Measurements from ENCODE around the gene PPP1R14D.

PPP1R14D gene

DNA sequence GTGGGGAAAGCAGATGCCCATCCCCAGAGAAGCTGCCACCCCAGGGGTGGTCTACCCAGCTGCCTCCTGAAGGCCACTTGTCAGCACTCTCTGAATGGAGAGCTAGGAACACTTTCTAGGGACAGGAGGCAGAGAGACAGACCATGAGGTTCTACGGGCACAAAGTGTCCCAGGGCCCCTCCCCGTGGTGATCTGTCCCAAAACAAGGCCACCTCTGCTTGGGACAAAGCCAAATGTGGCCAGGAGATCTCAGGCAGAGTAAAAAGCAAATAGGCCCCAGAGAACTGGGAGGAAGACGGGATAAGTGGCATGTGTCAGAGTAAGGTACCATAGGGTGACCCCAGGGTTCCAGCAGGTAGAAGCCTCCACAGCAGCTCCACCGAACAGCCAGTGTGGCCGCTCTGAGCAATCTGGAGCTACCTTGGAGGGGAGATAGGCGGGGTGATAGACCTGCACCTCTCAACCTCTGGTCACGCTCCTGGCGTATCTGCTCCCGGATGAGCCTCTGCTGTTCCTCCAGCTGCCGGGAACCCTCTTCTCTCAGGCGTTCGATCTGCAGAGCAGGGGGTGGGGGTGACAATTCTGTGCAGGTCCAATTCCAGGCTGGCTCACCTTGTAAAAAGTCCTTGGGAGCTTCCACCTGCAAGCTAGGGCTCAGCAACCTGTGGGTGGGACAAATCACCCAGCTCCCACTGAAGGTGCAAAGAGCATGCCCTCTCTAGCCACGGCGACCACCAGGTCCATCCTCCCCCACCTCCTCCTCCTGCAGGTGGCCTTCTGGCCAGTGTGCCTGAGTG lies 52.6 kb downstream of the PPP1R14D start:
- Histone ChIP-seq H3K4me3 (ENCODE audit: low read depth, low read length) (no peak overlapping the region), H3K36me3 (ENCODE audit: control insufficient read depth in 2 of 2, insufficient read depth in 1 of 2, low read length in 2 of 2) (peaks cover 12 to 65% of the 10 kb centered on the region in 2 experiments; a peak in 2 of 3 replicates), H3K4me1 (ENCODE audit: control insufficient read depth, insufficient read depth, low read length) (no peaks in the 10 kb centered on the region), H3K27ac (ENCODE audit: extremely low read depth, low read depth, low read length) (no peak overlapping the region), H3K9me3 (ENCODE audit: control insufficient read depth, insufficient read depth, low read depth, low read length) (no peaks in the 10 kb centered on the region)
- POLR2A ChIA-PET, result no interaction called here
- CTCF ChIA-PET, result interaction anchor here (0.5 to 1.1 kb wide), 4 partner anchors 9 to 82 kb away, joined by 3 to 5 read pairs (median 4); no protein-coding TSS in a partner anchor
- no peak for TF ChIP-seq FEZF1 (tag by site-specific recombination; IDR thresholded peaks at IDR 0.05)
- no peak for TF ChIP-seq ZNF433 (tag by site-specific recombination; IDR thresholded peaks at IDR 0.05; ENCODE audit: low read depth)
- TF ChIP-seq ZIC2 (tag by site-specific recombination; IDR thresholded peaks at IDR 0.05), result no peak
- no peak for TF ChIP-seq ZNF624 (tag by site-specific recombination; IDR thresholded peaks at IDR 0.05)
- no peak for TF ChIP-seq ZNF791 (tag by site-specific recombination; IDR thresholded peaks at IDR 0.05)
- no peak for TF ChIP-seq ZNF629 (tag by site-specific recombination; IDR thresholded peaks at IDR 0.05)
- TF ChIP-seq, protein P1, sequence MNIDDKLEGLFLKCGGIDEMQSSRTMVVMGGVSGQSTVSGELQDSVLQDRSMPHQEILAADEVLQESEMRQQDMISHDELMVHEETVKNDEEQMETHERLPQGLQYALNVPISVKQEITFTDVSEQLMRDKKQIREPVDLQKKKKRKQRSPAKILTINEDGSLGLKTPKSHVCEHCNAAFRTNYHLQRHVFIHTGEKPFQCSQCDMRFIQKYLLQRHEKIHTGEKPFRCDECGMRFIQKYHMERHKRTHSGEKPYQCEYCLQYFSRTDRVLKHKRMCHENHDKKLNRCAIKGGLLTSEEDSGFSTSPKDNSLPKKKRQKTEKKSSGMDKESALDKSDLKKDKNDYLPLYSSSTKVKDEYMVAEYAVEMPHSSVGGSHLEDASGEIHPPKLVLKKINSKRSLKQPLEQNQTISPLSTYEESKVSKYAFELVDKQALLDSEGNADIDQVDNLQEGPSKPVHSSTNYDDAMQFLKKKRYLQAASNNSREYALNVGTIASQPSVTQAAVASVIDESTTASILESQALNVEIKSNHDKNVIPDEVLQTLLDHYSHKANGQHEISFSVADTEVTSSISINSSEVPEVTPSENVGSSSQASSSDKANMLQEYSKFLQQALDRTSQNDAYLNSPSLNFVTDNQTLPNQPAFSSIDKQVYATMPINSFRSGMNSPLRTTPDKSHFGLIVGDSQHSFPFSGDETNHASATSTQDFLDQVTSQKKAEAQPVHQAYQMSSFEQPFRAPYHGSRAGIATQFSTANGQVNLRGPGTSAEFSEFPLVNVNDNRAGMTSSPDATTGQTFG (tag by site-specific recombination; IDR thresholded peaks at IDR 0.05; ENCODE audit: borderline replicate concordance), result no peak
- TF ChIP-seq ZFP3 (tag by site-specific recombination; IDR thresholded peaks at IDR 0.05; ENCODE audit: low read depth), result no peak
- TF ChIP-seq, protein P2, sequence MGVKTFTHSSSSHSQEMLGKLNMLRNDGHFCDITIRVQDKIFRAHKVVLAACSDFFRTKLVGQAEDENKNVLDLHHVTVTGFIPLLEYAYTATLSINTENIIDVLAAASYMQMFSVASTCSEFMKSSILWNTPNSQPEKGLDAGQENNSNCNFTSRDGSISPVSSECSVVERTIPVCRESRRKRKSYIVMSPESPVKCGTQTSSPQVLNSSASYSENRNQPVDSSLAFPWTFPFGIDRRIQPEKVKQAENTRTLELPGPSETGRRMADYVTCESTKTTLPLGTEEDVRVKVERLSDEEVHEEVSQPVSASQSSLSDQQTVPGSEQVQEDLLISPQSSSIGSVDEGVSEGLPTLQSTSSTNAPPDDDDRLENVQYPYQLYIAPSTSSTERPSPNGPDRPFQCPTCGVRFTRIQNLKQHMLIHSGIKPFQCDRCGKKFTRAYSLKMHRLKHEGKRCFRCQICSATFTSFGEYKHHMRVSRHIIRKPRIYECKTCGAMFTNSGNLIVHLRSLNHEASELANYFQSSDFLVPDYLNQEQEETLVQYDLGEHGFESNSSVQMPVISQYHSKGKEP (tag by site-specific recombination; IDR thresholded peaks at IDR 0.05), result no peak
- TF ChIP-seq ZBTB17 (tag by site-specific recombination; IDR thresholded peaks at IDR 0.05), result no peak
- no peak for TF ChIP-seq GLI4 (tag by site-specific recombination; IDR thresholded peaks at IDR 0.05)
- no peak for TF ChIP-seq ZNF404 (tag by site-specific recombination; IDR thresholded peaks at IDR 0.05)
- TF ChIP-seq ZNF391 (tag by site-specific recombination; IDR thresholded peaks at IDR 0.05; ENCODE audit: borderline replicate concordance, low read depth), result no peak
- no peak for TF ChIP-seq ZNF121 (tag by site-specific recombination; IDR thresholded peaks at IDR 0.05)
- TF ChIP-seq, protein P3, sequence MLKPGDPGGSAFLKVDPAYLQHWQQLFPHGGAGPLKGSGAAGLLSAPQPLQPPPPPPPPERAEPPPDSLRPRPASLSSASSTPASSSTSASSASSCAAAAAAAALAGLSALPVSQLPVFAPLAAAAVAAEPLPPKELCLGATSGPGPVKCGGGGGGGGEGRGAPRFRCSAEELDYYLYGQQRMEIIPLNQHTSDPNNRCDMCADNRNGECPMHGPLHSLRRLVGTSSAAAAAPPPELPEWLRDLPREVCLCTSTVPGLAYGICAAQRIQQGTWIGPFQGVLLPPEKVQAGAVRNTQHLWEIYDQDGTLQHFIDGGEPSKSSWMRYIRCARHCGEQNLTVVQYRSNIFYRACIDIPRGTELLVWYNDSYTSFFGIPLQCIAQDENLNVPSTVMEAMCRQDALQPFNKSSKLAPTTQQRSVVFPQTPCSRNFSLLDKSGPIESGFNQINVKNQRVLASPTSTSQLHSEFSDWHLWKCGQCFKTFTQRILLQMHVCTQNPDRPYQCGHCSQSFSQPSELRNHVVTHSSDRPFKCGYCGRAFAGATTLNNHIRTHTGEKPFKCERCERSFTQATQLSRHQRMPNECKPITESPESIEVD (tag by site-specific recombination; IDR thresholded peaks at IDR 0.05), result no peak
- TF ChIP-seq ZNF777 (tag by site-specific recombination; IDR thresholded peaks at IDR 0.05; ENCODE audit: borderline replicate concordance), result no peak
- TF ChIP-seq, protein P4, sequence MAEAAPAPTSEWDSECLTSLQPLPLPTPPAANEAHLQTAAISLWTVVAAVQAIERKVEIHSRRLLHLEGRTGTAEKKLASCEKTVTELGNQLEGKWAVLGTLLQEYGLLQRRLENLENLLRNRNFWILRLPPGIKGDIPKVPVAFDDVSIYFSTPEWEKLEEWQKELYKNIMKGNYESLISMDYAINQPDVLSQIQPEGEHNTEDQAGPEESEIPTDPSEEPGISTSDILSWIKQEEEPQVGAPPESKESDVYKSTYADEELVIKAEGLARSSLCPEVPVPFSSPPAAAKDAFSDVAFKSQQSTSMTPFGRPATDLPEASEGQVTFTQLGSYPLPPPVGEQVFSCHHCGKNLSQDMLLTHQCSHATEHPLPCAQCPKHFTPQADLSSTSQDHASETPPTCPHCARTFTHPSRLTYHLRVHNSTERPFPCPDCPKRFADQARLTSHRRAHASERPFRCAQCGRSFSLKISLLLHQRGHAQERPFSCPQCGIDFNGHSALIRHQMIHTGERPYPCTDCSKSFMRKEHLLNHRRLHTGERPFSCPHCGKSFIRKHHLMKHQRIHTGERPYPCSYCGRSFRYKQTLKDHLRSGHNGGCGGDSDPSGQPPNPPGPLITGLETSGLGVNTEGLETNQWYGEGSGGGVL (tag by site-specific recombination; IDR thresholded peaks at IDR 0.05), result no peak
- TF ChIP-seq, protein P5, sequence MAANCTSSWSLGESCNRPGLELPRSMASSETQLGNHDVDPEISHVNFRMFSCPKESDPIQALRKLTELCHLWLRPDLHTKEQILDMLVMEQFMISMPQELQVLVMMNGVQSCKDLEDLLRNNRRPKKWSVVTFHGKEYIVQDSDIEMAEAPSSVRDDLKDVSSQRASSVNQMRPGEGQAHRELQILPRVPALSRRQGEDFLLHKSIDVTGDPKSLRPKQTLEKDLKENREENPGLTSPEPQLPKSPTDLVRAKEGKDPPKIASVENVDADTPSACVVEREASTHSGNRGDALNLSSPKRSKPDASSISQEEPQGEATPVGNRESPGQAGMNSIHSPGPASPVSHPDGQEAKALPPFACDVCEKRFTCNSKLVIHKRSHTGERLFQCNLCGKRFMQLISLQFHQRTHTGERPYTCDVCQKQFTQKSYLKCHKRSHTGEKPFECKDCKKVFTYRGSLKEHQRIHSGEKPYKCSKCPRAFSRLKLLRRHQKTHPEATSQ (tag by site-specific recombination; IDR thresholded peaks at IDR 0.05), result no peak

Measured in HEK293 (cell line).